ENCODE data around the gene GRB10.

GRB10 gene

GRCh38 chr7:50682573-50682972 lies 100.1 kb downstream of the GRB10 start:
- in situ Hi-C loops (cut with HindIII; ENCODE audit: low pct_ligation_motif_present, low sequenced_read_pairs), result no loop called here
- Histone ChIP-seq H3K27me3 (replicated peaks) (no peaks in the 10 kb centered on the region), H3K36me3 (replicated peaks) (peaks cover 8% of the 10 kb centered on the region), H3K27ac (no peak overlapping the region), H3K4me3 (ENCODE audit: low read depth, low read length) (no peak overlapping the region)
- DNase-seq, result no peak
- TF ChIP-seq, protein P1, sequence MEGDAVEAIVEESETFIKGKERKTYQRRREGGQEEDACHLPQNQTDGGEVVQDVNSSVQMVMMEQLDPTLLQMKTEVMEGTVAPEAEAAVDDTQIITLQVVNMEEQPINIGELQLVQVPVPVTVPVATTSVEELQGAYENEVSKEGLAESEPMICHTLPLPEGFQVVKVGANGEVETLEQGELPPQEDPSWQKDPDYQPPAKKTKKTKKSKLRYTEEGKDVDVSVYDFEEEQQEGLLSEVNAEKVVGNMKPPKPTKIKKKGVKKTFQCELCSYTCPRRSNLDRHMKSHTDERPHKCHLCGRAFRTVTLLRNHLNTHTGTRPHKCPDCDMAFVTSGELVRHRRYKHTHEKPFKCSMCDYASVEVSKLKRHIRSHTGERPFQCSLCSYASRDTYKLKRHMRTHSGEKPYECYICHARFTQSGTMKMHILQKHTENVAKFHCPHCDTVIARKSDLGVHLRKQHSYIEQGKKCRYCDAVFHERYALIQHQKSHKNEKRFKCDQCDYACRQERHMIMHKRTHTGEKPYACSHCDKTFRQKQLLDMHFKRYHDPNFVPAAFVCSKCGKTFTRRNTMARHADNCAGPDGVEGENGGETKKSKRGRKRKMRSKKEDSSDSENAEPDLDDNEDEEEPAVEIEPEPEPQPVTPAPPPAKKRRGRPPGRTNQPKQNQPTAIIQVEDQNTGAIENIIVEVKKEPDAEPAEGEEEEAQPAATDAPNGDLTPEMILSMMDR (IDR thresholded peaks at IDR 0.05; ENCODE audit: low read depth, low read length, missing control alignments), result no peak

GRCh38 chr7:50682079-50682478 lies 100.6 kb downstream of the GRB10 start:
- TF ChIP-seq, protein P1 (IDR thresholded peaks at IDR 0.05; ENCODE audit: low read depth, low read length, missing control alignments), result no peak
- in situ Hi-C loops (cut with HindIII; ENCODE audit: low pct_ligation_motif_present, low sequenced_read_pairs), result no loop called here

GRCh38 chr7:50681432-50682045 lies 101.2 kb downstream of the GRB10 start:
- in situ Hi-C loops (cut with HindIII; ENCODE audit: low pct_ligation_motif_present, low sequenced_read_pairs), result no loop called here

More at GRCh38 chr7:50682079-50682478, 100.6 kb downstream of the GRB10 start:
- Histone ChIP-seq H3K36me3 (replicated peaks) (peaks cover 3% of the 10 kb centered on the region), H3K27me3 (replicated peaks) (no peaks in the 10 kb centered on the region), H3K4me3 (ENCODE audit: low read depth, low read length) (no peak overlapping the region), H3K27ac (no peak overlapping the region)
- no peak for DNase-seq

DNA sequence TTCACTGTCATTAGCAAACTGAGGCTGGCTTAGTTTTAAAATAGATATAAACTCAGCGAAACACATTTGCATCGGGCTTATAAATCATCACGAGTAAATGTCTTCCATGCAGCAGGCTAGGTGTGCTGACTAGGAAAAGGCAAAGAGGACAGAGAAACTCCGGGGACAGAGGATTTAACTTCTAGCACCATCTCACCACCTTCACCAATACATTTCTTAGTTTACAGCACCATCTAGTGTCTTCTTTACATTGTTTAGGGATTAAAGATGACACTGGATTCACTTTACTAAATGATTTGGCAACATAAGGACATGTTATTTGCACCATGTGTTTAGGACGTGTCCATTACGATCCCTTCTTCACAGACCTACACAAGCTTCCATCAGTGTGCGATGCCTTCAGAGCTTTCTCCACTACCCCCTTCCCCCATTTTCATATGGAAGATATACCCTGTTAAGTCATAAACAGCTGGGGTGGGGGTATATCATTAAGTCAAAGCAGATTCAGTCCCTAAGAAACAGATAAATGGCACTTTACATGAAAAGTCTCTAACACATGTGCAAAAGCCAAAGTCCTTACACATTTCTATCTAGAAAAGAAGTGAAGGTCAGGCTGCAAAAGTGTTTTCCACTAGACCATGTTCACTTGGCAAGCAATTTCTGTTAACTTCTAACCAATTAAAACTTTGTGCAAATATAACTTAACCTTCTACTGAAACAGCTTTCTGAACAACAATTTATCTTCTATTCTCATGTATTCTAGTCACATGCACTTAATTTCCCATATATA lies 103.3 kb downstream of the GRB10 start:
- no peak overlapping the region for H3K4me3 ChIP-seq (ENCODE audit: low read depth, low read length)
- no peaks in the 10 kb centered on the region for H3K27me3 ChIP-seq (replicated peaks)
- H3K27ac ChIP-seq, result no peak overlapping the region
- TF ChIP-seq, protein P1 (IDR thresholded peaks at IDR 0.05; ENCODE audit: low read depth, low read length, missing control alignments), result no peak
- DNase-seq, result no peak
- in situ Hi-C loops (cut with HindIII; ENCODE audit: low pct_ligation_motif_present, low sequenced_read_pairs), result no loop called here
- H3K36me3 ChIP-seq (replicated peaks), result peaks cover 2% of the 10 kb centered on the region

More at GRCh38 chr7:50681432-50682045, 101.2 kb downstream of the GRB10 start:
- no peaks in the 10 kb centered on the region for H3K27me3 ChIP-seq (replicated peaks)
- H3K4me3 ChIP-seq (ENCODE audit: low read depth, low read length), result no peak overlapping the region
- DNase-seq, result no peak
- TF ChIP-seq, protein P1 (IDR thresholded peaks at IDR 0.05; ENCODE audit: low read depth, low read length, missing control alignments), result no peak
- no peaks in the 10 kb centered on the region for H3K36me3 ChIP-seq (replicated peaks)
- H3K27ac ChIP-seq, result no peak overlapping the region

DNA sequence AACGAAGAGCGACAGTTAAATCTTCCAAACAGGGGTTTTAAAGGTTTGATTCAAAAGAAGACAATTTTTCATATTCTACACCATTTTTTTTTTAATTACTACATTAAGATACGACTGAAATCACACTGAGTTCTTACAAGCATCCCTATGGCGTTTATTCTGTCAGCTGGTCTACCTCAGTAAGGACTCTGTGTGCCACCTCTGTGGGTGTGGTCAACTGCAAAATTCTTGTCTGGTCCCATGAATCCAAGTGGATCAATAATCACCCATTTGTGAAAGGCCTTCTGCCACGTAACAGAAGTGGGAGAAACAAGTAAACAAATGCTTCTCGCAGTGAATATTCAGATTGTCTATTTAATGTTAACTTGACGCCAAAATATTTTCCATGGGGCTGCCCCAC lies 104.1 kb downstream of the GRB10 start:
- no peak for DNase-seq
- peaks cover 11% of the 10 kb centered on the region for H3K36me3 ChIP-seq (replicated peaks)
- no peak overlapping the region for H3K27ac ChIP-seq
- in situ Hi-C loops (cut with HindIII; ENCODE audit: low pct_ligation_motif_present, low sequenced_read_pairs), result no loop called here
- TF ChIP-seq, protein P1 (IDR thresholded peaks at IDR 0.05; ENCODE audit: low read depth, low read length, missing control alignments), result no peak
- H3K4me3 ChIP-seq (ENCODE audit: low read depth, low read length), result no peak overlapping the region
- no peaks in the 10 kb centered on the region for H3K27me3 ChIP-seq (replicated peaks)
